ENCODE results near the gene RASSF3.
A peak's percentile ranks its signal among the peaks of the same experiment; 100 is the strongest.
"Not testable (repeated sequence)": the region's sequence is repeated elsewhere in the genome, so short reads cannot be mapped to it uniquely, and the experiment has no call there.

Gene RASSF3

DNA sequence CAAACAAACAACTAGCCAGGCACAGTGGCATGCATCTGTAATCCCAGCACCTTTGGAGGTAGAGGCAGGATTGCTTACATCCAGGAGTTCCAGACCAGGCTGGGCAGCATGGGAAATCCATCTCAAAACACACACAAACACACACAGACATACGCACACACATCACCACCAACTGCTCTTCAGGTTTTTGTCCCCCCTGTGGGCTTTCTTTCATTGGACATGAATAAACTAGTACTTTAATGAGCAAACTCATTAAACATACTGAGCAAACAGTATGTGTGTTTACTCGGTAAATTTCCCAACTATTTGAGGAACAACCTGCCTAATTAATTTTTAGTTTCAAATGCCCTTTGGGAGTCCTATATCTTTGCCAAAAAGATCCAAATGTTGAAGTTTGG lies 10.1 kb upstream of the RASSF3 start:
- FAIRE-seq: no peak

DNA sequence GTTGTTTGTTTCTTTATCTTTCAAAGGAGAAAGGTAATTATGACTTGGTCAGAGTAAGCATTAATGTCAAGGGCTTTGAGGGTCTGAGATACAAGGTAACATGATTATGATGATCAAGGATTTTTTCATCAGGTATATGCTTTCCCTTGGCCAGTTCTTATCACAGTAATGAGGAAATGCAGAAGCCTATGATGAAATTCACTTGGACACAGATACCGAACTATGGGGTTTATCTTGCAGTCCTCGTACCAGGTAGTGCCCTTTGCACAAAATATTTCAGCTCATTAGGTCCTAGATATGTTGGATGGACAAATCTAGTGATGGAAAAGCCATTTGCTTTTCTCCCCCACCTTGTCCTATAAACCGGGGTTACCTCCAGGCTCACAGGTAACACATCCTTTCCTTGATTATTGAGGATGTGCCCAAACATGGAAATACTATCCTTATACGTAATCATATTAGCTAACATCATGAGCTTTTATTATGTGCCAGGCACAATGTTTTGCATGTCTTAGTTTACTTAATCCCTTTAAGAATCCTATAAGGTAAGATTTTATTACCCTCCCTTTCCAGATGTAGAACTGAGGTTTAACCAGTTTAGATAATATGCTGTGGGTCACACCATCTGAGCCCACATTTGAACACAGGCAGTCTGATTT lies 7.0 kb upstream of the RASSF3 start:
- FAIRE-seq: no peak

DNA sequence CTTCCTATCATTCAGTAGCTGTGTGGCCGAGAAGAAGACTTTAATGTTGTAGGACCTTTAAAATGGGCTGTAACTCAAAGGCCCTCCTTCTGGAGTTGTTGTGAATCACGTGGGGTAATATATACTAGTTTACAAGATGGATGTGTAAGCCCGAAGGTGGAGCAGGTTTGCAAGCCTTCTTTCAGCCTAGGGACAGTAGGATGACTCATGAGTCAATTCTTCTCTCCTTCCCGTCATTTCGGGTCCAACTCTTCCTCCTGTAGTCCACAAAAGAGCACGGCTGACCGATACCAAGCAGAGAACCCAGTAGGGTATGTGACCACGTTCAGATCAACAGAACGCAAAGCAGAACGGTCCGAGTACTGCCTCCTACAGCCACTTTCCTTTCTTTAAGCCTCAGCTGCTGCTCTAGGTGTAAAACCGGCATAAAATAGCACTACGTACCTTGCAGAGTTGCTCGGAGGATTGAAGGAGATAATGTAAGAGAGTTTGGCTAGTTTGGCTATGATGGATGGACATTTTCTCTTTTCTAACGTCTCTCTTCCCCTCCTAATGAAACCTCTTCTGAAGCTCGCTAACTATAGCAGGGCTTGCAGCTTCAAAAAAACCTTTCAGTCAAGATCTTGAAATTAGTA lies 1.3 kb upstream of the RASSF3 start:
- FAIRE-seq: peak; percentile 44

DNA sequence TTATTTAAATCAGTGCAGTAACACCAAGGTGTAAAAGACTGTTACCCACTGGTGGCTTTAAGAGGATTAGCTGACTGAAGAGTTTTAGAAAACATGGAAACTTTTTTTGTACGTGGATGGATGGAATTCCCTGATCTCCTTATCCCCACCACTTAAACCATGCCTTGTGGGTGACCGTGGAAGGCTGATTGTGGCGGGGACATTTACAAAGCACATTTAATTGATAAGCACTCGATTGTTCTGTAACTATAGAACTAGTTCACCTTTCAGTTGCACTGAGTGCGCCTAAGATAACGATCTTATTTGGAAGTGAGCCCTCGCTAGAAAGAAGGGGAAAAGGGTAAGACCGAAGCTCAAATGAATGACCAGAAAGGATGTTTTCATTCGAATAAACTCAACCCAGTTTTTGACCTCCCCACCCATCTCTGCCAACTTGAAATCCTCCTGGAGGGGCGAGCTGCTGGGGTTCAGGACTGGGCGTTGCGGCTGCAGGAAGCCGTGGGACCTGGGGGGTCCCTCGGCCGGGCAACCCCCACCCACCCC lies 688 bp upstream of the RASSF3 start:
- no peak for FAIRE-seq

DNA sequence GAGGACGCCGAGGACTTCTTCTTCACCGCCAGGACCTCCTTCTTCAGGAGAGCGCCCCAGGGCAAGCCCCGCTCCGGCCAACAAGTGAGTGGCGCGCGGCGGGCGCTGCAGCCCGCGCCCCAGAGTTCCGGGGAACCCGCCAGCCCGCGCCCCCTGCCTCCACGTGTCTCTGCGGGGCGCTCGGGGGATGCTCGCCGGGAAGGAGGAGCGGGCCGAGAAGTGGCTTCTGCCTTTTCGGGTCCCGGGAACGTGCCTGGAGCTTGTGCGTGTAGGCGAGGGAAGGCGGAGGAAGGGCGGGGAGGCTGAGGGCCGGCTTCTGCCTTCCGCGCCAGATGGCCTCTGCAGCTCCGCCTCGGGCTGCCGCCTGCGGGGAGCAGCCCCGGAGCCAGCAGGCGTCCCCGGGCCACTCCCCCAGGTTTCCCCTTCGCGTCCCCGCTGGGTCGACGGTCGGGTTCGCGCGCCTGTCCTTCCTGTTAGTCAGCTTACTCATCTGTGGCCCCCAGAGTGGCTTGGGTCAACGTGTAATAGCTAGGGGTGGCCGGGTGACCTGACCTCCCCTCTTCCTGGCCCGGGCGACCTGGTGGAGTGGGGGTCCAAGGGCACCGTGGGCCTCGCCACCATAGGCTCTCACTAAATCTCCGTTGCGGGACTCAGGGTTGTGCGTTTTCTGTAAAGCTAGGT lies 505 bp downstream of the RASSF3 start:
- no peak for FAIRE-seq

DNA sequence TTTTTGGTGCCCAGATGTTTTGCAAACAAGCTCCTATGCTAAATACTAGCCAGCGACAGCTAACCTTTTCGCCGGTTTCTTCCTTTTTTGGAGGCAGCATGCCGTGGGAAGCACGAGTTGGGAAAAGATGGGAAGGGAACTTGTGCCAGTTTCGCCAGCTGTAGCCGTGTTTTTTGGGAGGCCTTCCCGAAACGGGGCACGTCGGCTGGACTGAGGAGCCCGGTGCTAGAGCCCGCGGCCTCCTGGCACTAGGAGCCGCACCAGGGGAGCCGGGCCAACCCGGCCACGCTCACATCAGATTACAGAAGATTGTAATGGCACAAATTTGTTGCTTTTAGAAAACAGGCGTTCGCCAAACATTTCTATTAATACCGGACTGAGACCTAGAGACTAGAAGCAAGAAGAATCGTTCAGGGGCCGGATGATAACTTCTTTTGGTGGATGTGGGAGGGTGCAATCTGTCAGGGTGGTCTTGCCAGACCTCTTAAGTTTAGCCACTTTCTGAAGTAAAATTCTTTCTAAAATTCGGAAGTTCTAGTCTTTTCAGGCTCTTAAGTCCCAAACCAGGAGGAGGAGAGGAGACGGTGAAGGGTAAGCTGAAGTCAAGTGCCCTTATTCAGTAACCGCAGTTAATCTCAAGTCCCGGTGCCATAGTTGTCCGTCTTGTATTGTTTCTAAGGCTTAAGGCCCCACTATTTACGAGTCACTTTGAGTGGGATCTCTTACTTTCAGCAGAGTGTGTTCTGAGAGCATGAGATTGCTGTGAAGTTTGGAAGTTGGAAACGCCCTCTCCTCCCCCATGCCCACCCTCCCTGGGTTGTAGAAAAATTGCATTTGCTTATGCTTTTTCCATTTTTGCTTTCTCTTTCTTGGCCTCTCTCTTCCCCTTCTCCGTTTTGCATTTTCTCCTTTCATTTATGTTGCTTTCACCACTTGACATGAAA lies 1.3 kb downstream of the RASSF3 start:
- FAIRE-seq: no peak

DNA sequence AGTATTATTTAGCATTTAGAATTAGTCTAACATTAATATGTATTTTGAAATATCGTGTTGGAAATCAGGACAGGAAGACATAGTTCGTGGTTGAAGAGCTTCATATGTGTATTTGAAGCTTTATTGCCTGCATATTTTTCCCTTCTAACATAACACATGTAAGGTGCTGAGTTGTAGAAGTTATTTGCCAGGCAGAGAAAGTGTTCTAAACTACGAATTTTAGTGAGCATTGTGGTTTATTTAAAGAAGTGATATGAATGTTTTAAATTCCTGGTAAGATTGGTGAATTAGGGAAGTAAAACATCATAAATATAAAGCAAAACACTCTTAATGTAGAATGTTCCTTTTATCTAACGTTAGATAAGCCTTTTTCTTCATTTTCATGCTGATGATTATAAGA lies 2.5 kb downstream of the RASSF3 start:
- no peak for FAIRE-seq

DNA sequence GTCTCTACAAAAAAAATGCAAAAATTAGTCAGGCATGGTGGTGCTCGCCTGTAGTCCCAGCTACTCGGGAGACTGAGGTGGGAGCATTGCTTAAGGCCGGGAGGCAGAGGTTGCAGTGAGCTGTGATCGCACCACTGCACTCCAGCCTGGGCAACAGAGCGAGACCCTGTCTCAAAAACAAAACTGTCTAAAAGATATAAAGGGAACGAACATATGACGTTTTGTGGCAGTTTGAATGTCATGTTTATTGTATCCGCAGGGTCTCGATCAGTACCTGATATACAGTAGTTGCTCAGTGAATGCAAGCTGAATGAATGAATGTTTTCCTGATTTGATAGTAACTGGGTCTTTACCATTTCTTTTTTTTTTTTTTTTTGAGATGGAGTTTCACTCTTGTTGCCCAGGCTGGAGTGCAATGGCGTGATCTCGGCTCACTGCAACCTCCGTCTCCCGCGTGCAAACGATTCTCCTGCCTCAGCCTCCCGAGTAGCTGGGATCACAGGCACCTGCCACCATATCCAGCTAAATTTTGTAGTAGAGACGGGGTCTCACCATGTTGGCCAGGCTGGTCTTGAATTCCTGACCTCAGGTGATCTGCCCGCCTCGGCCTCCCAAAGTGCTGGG lies 3.6 kb downstream of the RASSF3 start:
- FAIRE-seq: not testable (repeated sequence)

DNA sequence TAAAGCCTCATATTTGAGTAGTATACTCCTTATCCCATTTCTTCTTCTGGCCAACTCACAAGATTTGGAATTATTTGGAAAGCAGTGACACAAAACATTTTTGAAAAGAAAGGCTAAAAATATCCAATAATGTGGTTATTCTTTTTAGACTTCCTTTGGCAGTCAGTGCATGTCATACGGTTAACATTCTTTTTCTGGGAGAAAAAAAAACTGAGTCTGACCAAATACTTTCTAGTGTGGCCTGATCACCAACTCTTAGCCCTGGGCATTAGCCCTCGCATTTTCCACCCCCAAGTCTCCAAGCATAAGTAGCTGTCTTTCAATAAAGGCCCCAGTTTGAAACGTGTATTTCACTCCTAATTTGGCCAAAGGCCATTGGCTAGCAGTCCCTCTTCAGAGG lies 5.9 kb downstream of the RASSF3 start:
- FAIRE-seq: no peak

DNA sequence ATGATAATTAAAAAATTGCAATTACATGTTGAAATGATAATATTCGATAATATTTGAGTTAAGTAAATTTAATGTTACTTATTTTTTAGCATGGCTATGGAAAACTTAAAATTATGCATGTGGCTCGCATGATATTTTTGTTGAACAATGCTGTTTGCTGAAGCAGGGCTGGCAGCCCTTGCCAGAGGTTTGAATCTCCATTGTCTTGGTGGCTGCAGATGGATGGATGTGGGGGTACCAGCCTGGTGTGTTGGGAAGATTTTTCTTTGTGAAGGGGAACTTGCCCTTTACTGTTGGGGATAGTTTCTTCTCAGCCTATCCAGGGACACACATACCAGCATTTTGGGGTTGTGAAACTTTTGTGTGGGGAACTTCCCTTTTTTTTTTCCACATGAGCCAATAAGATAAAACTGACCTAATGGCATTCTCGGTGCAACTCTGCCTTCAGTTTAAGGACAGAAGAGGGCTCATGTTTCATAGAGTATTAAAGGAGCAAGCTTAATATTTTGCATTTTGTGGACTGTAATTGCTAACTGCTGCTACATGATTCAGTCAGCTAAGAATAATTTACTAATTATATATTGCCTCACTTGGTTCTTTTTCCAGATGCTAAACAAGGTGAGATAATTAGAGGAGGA lies 8.8 kb downstream of the RASSF3 start:
- no peak for FAIRE-seq

DNA sequence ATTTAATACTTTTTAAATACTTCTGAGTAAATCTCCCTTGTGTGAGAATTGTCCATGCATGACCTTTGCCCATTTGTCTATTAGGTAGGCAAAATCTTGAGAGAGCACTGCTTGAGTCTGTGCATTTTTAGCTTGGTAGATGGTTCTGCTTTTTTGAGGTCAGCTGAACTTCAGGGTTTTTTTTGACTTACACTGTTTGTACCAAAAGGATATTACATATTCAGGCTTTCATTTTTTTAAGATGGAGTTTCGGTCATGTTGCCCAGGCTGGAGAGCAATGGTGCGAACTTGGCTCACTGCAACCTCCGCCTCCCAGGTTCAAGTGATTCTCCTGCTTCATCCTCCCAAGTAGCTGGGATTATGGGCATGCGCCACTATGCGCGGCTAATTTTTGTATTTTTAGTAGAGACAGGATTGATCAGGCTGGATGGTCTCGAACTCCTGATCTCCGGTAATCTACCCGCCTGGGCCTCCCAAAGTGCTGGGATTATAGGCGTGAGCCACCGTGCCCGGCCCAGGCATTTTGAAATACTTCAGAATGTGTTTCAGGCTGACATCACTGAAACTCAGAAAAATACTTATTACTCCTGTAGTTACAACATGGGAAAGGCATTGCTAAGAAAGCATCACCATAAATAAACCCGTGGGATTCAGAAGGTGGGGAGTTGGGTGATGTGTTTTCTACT lies 11.1 kb downstream of the RASSF3 start:
- FAIRE-seq: no peak

DNA sequence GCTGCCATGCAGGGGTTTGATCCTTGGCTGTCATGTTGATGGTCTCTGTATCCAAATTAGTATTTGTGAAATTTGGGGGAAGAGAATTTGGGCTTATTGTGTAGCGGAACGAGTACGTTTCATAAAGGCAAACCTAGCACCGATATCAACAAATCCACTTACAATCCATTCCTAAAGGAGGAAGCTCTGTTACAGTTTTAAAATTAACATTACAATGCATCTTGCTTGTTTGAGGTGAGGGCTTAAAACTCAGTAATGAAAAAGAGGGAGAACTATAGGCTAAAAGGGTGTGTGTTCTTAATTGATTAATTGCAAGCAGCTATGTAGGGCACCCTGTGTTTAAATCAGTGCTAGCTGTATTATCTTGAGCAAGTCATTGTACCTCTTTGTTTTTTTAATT lies 13.7 kb downstream of the RASSF3 start:
- no peak for FAIRE-seq

DNA sequence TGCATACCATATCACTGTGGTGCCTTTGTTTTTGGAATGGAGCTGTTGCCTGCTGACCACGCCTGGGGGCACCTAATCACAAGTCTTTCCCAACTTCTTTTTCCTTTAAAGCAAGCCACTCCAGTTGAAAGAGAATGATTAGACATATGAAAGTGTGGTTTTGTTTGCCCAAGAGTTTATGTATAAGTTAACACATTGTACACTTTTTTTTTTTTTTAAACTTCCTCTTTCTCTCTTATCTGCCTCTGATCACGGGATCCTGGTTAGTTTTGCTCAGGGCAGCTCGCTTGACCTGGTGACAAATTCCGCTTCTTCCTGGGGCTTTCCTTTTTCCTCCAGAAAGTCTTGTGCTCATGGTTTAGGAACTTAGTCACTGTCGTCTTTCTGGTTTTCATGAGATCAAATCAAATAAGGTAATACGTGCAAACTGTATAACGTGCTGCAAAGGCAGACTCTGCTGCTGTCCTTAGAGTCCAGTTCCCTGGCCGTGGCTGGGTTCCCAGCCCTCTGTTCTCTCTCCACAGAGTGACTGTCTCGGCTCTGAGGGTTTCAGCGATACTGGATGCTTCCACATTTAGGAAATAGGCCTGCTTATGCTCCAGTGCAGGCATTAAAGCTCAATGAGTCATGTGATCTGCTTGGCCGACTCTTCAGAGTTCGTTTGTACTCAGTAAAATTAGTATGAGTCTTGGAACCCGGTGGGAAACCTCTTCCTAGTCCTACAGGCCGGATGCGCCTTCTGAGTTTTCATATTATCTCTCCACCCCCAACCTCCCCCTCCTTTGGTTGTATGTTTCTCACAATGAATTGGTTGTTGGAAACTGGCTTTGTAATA lies 15.2 kb downstream of the RASSF3 start:
- FAIRE-seq: peak; percentile 88

DNA sequence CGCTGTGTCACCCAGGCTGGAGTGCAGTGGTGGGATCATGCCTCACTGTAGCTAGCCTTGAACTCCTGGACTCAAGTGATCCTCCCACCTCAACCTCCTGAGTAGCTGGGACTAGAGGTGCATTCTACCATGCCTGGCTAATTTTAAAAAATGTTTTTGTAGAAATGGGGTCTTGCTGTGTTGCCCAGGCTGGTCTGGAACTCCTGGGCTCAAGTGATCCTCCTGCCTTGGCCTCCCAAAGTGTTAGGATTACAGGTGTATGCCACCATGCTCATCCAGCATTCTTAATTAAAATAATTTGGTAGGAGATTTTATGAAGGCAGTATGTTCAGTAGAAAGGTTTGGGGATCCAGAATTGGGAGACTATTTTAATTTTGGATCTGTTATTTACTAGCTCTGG lies 16.3 kb downstream of the RASSF3 start:
- FAIRE-seq: not testable (repeated sequence)

DNA sequence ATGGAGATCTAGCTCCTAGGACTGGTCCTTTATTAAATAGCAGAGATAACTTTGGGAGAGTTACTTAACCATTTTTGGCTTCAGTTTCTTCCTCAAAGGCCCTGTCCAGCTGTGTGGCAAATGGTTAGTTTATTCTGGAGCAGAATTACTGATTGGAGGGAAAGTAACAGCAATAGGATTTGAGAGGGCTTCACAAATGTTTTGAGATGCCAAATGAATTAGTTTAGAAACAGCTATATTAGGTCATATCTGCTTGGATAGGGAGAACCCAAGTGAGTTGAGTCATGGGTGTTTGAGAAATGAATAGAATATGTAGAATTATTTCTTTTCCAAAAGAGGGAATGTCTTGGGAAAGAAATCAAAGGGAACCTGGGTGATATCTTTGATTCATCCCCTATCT lies 17.5 kb downstream of the RASSF3 start:
- no peak for FAIRE-seq

DNA sequence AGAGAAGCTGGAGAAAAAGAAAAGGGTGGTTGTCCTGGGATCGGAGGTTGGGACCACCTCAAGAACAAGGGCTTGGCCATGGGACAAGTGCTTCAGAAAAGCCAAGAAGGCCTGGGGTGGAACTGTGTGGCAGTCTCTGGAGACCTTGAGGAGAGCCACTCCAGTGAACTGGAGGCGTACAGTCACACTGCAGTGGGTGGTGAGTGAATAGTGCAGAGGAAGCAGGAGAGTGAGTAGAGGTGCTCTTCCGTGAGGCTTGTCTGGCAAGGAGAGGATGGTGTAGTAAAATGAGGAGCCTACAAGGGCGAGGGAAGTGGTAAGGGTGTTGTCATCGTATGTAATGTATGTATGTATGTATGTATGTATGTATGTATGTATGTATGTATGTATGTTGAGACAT lies 20.9 kb downstream of the RASSF3 start:
- no peak for FAIRE-seq

DNA sequence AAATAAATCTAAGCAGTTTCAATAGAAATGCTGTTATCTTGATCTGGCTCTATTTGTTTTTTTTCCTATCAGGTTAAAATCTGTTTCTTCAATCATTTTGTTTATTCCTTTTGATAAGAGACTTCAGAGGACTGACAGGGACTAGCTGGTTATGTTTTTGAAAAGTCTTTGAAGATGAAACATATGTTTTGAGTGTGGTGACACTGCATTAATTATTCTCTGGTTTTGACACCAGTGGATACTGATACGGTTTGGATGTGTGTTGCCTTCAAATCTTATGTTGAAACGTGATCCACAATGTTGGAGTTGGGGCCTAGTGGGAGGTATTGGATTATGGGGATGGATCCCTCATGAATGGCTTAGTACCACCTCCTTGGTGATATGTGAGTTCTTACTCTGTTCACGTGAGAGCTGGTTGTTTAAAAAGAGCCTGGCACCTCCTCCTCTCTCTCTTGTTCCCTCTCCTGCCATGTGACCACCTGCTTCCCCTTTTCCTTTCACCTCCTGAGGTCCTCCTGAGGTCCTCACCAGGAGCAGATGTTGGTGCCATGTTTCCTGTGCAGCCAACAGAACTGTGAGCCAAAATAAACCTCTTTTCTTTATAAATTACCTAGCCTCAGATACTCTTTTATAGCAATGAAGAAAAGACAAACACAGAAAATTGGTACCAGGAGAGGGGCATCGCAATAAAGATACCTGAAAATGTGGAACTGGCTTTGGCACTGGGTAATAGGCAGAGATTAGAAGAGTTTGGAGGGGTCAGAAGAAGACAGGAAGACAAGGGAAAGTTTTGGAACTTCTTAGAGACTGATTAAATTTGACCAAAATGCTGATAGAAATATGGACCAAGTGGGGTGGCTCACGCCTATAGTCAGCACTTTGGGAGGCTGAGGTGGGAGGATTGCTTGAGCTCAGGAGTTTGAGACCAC lies 23.0 kb downstream of the RASSF3 start:
- FAIRE-seq: no peak

DNA sequence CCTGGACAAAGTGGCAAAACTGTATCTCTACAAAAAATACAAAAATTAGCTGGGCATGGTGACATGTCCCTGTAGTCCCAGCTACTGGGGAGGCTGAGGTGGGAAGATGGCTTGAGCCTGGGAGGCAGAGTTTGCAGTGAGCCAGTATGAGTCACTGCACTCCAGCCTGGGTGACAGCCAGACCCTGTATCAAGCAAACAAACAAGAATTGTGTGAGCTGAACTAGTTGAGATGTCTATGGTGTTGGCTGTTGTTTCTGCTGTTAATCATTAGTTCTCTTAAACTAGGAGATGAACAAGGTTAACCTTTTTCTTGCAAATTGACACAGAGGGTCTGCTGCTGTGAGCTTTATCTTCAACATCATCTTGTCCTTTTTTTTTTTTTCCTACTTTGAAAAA lies 23.6 kb downstream of the RASSF3 start:
- no peak for FAIRE-seq

DNA sequence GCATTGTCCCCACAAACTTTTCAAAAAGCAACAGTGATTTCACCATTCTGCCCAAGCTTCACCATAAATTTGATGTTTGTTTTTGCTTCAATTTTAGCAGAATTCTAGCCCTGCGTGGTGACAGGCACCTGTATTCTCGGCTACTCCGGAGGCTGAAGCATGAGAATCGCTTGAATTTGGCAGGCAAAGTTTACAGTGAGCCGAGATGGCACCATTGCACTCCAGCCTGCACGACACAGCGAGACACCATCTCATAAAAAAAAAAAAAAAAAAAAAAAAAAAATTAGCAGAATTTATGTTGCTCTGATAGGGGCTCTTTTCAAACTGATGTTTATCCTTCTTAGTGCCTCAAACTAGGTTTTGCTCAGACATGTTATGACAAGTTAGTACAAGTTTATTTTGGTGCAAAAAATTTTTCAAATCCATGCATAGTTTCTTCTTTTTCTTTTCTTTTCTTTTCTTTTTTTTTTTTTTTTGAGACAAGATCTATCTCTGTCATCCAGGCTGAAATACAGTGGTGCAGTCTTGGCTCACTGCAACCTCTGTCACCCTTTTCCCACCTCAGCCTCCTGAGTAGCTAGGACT lies 24.3 kb downstream of the RASSF3 start:
- FAIRE-seq: no peak
